HepG2 (cell line): ENCODE measurements around the gene RPL26. TPM values are rescaled to one million over a fixed set of nuclear protein-coding genes. Genes with fewer than 3 reads are reported as not detected.

Source experiments
- ATAD3A ChIP-seq: sonication (generic); formaldehyde crosslinking; IDR thresholded peaks from 2 replicates; pipeline ENCODE4 v1.4.0; 2020; ENCODE audit warnings: missing genetic modification reagents
- EED ChIP-seq: sonication (generic); formaldehyde crosslinking; IDR thresholded peaks from 2 replicates; pipeline ENCODE4 v1.5.0; 2020; ENCODE audit warnings: mild to moderate bottlenecking, missing genetic modification reagents
- HNRNPLL ChIP-seq: fragments of 200-400 bp; formaldehyde crosslinking; IDR thresholded peaks from 2 replicates; pipeline ENCODE4 v1.6.1; 2017; ENCODE audit warnings: mild to moderate bottlenecking, low read depth, low read length; ENCODE audit not compliant: poor library complexity, severe bottlenecking
- ISX ChIP-seq: sonication (generic); formaldehyde crosslinking; conservative IDR thresholded peaks from 2 replicates; pipeline ENCODE4 v1.5.0; 2020; ENCODE audit warnings: missing genetic modification reagents
- KDM5A ChIP-seq: fragments of 200-600 bp; sonication (generic); IDR thresholded peaks from 2 replicates; pipeline ENCODE4 v1.7.0; 2018; ENCODE audit warnings: antibody characterized with exemption, mild to moderate bottlenecking, low read length, borderline replicate concordance
- POLR2AphosphoS2 ChIP-seq: IDR thresholded peaks from 2 replicates; pipeline ENCODE4 v1.6.1; 2011; ENCODE audit warnings: low read depth, low read length, improper control_type of control experiment
- SRF ChIP-seq: IDR thresholded peaks from 2 replicates; pipeline ENCODE4 v1.6.1; 2011; ENCODE audit warnings: mild to moderate bottlenecking, low read depth, low read length, moderate library complexity
- SUZ12 ChIP-seq: fragments of 150-350 bp; IDR thresholded peaks from 2 replicates; pipeline ENCODE4 v1.6.1; 2014; ENCODE audit warnings: low read depth, low read length
- ZBTB42 ChIP-seq: sonication (generic); formaldehyde crosslinking; IDR thresholded peaks from 2 replicates; pipeline ENCODE4 v1.5.0; 2020; ENCODE audit warnings: mild to moderate bottlenecking, missing genetic modification reagents
- ZFP37 ChIP-seq: sonication (generic); formaldehyde crosslinking; IDR thresholded peaks from 2 replicates; pipeline ENCODE4 v1.4.0; 2020; ENCODE audit warnings: missing genetic modification reagents, borderline replicate concordance
- ZNF136 ChIP-seq: sonication (generic); formaldehyde crosslinking; IDR thresholded peaks from 2 replicates; pipeline ENCODE4 v1.8.1; 2022; ENCODE audit warnings: low read depth, mild to moderate bottlenecking, moderate library complexity, missing genetic modification reagents
- ZNF138 ChIP-seq: sonication (generic); formaldehyde crosslinking; IDR thresholded peaks from 2 replicates; pipeline ENCODE4 v1.5.0; 2020; ENCODE audit warnings: mild to moderate bottlenecking, low read depth, missing genetic modification reagents
- ZNF263 ChIP-seq: sonication (generic); formaldehyde crosslinking; IDR thresholded peaks from 2 replicates; pipeline ENCODE4 v1.4.0; 2020; ENCODE audit warnings: missing genetic modification reagents
- ZNF460 ChIP-seq: sonication (generic); formaldehyde crosslinking; IDR thresholded peaks from 2 replicates; pipeline ENCODE4 v1.5.1; 2020; ENCODE audit warnings: missing genetic modification reagents, mild to moderate bottlenecking, borderline replicate concordance
- ZNF558 ChIP-seq: sonication (generic); formaldehyde crosslinking; IDR thresholded peaks from 2 replicates; pipeline ENCODE4 v1.9.0; 2022; ENCODE audit warnings: mild to moderate bottlenecking, missing genetic modification reagents, borderline replicate concordance
- ZNF768 ChIP-seq: sonication (generic); formaldehyde crosslinking; IDR thresholded peaks from 2 replicates; pipeline ENCODE4 v1.4.0; 2020; ENCODE audit warnings: missing genetic modification reagents
- polyA plus RNA-seq, 8 experiments: library from polyadenylated mRNA; depleted of rRNA in 3 of 8; stranded (reverse) in 7 of 8; unstranded in 1 of 8; fragments of >200 nt; fragmentation: Illumina TruSeq in 4 of 8; extraction: Trizol in 4 of 8; gene quantifications; 2 replicates each; pipeline versions ENCODE4 v1.2.1 to v1.2.3, GENCODE V29; 2011 to 2016; ENCODE audit warnings: low read depth in 4 of 8, missing spikeins in 1 of 8, mixed read lengths in 1 of 8; ENCODE audit not compliant: insufficient read depth in 1 of 8
- total RNA-seq, 5 experiments: library from RNA; depleted of rRNA; stranded (reverse); fragments of >200 nt; fragmentation: Illumina TruSeq; extraction: Trizol; gene quantifications; 2 replicates each; pipeline ENCODE4 v1.2.3, GENCODE V29; 2016; ENCODE audit warnings: low read depth in 1 of 5
- TF ChIP-seq, protein P1 (sequence below), 2 experiments: fragments of 450-650 bp in 1 of 2; sonication (generic) in 1 of 2; formaldehyde crosslinking; IDR thresholded peaks; 2 replicates each; pipeline versions ENCODE4 v1.5.0 to v1.8.0; 2020 to 2022; ENCODE audit warnings: mild to moderate bottlenecking in 1 of 2, missing genetic modification reagents in 1 of 2
- TF ChIP-seq, protein P2 (sequence below), 2 experiments: fragments of 450-650 bp in 1 of 2; sonication (generic) in 1 of 2; formaldehyde crosslinking in 1 of 2; IDR thresholded peaks; 2 replicates each; pipeline versions ENCODE4 v1.6.1 to v1.8.0; 2016 to 2022; ENCODE audit warnings: antibody characterized with exemption in 1 of 2, mild to moderate bottlenecking in 1 of 2, missing genetic modification reagents in 1 of 2

Gene RPL26
- total and polyA plus RNA-seq, 2 of the 13 experiments (the other 11 are each of a cell fraction or from before 2014, with no cell fraction given): 2,817 to 3,529 TPM

DNA sequence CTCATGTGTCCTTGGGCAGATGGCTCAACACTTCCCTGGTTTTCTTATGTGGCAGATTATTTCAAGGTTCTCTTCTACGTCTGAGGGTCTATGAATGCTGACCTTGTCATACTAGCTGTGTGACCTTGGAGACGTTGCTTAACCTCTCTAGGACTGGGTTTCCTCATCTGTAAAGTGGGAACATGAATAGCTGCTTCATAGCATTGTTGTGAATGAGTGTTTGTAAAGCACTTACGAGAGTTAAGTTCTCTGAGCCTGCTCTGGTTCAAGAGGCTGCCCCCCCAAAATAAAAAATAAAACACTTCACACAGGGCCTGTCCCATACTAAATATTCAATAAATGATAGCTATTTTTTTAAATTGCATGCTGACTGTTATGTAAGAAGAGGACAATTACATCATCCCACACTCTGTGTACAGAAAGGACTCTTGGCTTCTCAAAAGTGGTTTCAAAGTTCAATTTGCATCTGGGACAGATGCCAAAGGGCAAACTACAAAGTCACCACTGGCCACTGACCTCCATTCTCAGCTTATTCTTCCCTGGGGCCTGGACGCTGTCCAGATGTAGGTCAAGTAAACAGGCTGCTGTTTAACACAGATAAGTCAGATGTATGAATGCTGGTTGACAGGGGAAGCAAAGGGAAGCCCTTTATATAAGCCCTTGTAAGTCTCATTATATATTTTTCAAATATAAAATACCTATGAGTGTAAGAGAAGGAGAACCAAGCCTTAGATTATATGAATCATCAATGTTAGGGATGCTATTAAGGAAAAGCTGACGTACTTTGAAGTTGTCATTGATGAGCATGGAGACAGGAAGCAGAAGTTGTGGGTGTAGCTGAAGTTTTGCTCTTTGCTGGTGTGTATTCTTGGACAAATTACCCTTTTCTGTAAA, 37.3 kb upstream of the RPL26 start (continued):
- TF ChIP-seq ZNF138 (CRISPR knock-in tag) (no peak), ZNF558 (no peak), ZNF136 (CRISPR knock-in tag) (no peak), HNRNPLL (no peak), EED (CRISPR knock-in tag) (no peak), ZBTB42 (CRISPR knock-in tag) (peak; percentile 99), SRF (no peak), SUZ12 (no peak), ZNF460 (CRISPR knock-in tag) (peak; percentile 41; the same call in 1 of the 2 replicates), ISX (CRISPR knock-in tag) (no peak), KDM5A (no peak), ZNF263 (CRISPR knock-in tag) (no peak), ZNF768 (CRISPR knock-in tag) (no peak; the same call in 1 of the 2 replicates), ATAD3A (CRISPR knock-in tag) (no peak), ZFP37 (peak; percentile 75; the same call in 1 of the 2 replicates), POLR2AphosphoS2 (no peak)
- TF ChIP-seq, protein P1, sequence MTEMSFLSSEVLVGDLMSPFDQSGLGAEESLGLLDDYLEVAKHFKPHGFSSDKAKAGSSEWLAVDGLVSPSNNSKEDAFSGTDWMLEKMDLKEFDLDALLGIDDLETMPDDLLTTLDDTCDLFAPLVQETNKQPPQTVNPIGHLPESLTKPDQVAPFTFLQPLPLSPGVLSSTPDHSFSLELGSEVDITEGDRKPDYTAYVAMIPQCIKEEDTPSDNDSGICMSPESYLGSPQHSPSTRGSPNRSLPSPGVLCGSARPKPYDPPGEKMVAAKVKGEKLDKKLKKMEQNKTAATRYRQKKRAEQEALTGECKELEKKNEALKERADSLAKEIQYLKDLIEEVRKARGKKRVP (CRISPR knock-in tag; IDR thresholded peaks at IDR 0.05): peak; percentile 43 to 97; a peak in 2 of 4 replicates
- TF ChIP-seq, protein P2, sequence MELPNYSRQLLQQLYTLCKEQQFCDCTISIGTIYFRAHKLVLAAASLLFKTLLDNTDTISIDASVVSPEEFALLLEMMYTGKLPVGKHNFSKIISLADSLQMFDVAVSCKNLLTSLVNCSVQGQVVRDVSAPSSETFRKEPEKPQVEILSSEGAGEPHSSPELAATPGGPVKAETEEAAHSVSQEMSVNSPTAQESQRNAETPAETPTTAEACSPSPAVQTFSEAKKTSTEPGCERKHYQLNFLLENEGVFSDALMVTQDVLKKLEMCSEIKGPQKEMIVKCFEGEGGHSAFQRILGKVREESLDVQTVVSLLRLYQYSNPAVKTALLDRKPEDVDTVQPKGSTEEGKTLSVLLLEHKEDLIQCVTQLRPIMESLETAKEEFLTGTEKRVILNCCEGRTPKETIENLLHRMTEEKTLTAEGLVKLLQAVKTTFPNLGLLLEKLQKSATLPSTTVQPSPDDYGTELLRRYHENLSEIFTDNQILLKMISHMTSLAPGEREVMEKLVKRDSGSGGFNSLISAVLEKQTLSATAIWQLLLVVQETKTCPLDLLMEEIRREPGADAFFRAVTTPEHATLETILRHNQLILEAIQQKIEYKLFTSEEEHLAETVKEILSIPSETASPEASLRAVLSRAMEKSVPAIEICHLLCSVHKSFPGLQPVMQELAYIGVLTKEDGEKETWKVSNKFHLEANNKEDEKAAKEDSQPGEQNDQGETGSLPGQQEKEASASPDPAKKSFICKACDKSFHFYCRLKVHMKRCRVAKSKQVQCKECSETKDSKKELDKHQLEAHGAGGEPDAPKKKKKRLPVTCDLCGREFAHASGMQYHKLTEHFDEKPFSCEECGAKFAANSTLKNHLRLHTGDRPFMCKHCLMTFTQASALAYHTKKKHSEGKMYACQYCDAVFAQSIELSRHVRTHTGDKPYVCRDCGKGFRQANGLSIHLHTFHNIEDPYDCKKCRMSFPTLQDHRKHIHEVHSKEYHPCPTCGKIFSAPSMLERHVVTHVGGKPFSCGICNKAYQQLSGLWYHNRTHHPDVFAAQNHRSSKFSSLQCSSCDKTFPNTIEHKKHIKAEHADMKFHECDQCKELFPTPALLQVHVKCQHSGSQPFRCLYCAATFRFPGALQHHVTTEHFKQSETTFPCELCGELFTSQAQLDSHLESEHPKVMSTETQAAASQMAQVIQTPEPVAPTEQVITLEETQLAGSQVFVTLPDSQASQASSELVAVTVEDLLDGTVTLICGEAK (IDR thresholded peaks at IDR 0.05): no peak
- TF ChIP-seq, protein P2 (CRISPR knock-in tag; IDR thresholded peaks at IDR 0.05): no peak; the same call in 1 of the 2 replicates
